ENCODE data around the gene ZGLP1. TPM values are rescaled to one million over a fixed set of nuclear protein-coding genes. Genes with fewer than 3 reads are reported as not detected.
"Not testable (repeated sequence)": the region's sequence is repeated elsewhere in the genome, so short reads cannot be mapped to it uniquely, and the experiment has no call there.

Gene ZGLP1
- total RNA-seq, 6 experiments from 2014 or later: 0.62 to 4.4 (median 1.5) TPM

GRCh38 chr19:10283301-10284064 lies 26.1 kb downstream of the ZGLP1 start:
- TF ChIP-seq, protein P1, sequence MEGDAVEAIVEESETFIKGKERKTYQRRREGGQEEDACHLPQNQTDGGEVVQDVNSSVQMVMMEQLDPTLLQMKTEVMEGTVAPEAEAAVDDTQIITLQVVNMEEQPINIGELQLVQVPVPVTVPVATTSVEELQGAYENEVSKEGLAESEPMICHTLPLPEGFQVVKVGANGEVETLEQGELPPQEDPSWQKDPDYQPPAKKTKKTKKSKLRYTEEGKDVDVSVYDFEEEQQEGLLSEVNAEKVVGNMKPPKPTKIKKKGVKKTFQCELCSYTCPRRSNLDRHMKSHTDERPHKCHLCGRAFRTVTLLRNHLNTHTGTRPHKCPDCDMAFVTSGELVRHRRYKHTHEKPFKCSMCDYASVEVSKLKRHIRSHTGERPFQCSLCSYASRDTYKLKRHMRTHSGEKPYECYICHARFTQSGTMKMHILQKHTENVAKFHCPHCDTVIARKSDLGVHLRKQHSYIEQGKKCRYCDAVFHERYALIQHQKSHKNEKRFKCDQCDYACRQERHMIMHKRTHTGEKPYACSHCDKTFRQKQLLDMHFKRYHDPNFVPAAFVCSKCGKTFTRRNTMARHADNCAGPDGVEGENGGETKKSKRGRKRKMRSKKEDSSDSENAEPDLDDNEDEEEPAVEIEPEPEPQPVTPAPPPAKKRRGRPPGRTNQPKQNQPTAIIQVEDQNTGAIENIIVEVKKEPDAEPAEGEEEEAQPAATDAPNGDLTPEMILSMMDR (IDR thresholded peaks at IDR 0.05): no peak
- TF ChIP-seq POLR2A (IDR thresholded peaks at IDR 0.05): no peak
- H3K36me3 ChIP-seq: peaks cover 16 to 49% (median 23%) of the 10 kb centered on the region in 4 donors
- WGBS (ENCODE audit: insufficient coverage, low coverage, low lambda C conversion rate, missing lambda C conversion rate): 81% methylated on average over 6 of the region's 23 CpGs
- H3K9me3 ChIP-seq: no peaks in the 10 kb centered on the region
- ATAC-seq (no peak), DNase-seq (peak in 1 of 3 donors; percentile 46)
- peaks cover 0 to 30% (median 0%) of the 10 kb centered on the region in 4 donors for H3K4me1 ChIP-seq
- H3K27me3 ChIP-seq: no peaks in the 10 kb centered on the region
- no peak overlapping the region for H3K27ac ChIP-seq
- no peak overlapping the region for H3K4me3 ChIP-seq
- intact Hi-C loops (cut with DNase I): no loop called here

DNA sequence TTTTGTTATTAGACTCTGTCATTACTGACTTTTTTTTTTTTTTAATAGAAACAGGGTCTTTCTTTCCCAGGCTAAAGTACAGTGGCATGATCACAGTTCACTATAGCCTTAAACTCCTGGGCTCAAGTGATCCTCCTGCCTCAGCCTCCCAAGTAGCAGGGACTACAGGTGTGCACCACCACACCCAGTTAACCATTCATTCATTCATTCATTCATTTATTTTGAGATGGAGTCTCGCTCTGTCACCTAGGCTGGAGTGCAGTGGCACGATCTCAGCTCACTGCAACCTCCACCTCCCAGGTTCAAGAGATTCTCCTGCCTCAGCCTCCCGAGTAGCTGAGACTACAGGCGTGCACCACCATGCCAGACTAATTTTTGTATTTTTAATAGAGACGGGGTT lies 27.6 kb downstream of the ZGLP1 start:
- DNase-seq; H3K27me3 ChIP-seq; ATAC-seq; intact Hi-C loops (cut with DNase I); H3K9me3 ChIP-seq; H3K27ac ChIP-seq; H3K4me3 ChIP-seq: not testable (repeated sequence)
- Histone ChIP-seq H3K36me3 (peaks cover 16 to 58% (median 23%) of the 10 kb centered on the region in 4 donors), H3K4me1 (peaks cover 0 to 21% (median 0%) of the 10 kb centered on the region in 4 donors)
- 83% methylated on average over 1 of the region's 5 CpGs for WGBS (ENCODE audit: insufficient coverage, low coverage, low lambda C conversion rate, missing lambda C conversion rate)

GRCh38 chr19:10279737-10280442 lies 29.7 kb downstream of the ZGLP1 start:
- DNase-seq: no peak
- H3K9me3 ChIP-seq: no peaks in the 10 kb centered on the region
- no peak for TF ChIP-seq POLR2A (IDR thresholded peaks at IDR 0.05)
- TF ChIP-seq, protein P1 (IDR thresholded peaks at IDR 0.05): no peak
- ATAC-seq: peak in 2 of 4 donors; percentile 31 to 38
- H3K27ac ChIP-seq: no peak overlapping the region
- intact Hi-C loops (cut with DNase I): no loop called here
- WGBS (ENCODE audit: insufficient coverage, low coverage, low lambda C conversion rate, missing lambda C conversion rate): 82% methylated on average over 4 of the region's 5 CpGs
- no peak overlapping the region for H3K4me3 ChIP-seq
- H3K27me3 ChIP-seq: no peaks in the 10 kb centered on the region
- H3K36me3 ChIP-seq: peaks cover 10 to 58% (median 23%) of the 10 kb centered on the region in 4 donors
- peaks cover 0 to 4% (median 0%) of the 10 kb centered on the region in 4 donors for H3K4me1 ChIP-seq

- ATAC-seq (no peak), DNase-seq (no peak)
- TF ChIP-seq, protein P1 (IDR thresholded peaks at IDR 0.05): no peak
- TF ChIP-seq POLR2A (IDR thresholded peaks at IDR 0.05): no peak
- no peaks in the 10 kb centered on the region for H3K27me3 ChIP-seq
- H3K36me3 ChIP-seq: peaks cover 10 to 57% (median 18%) of the 10 kb centered on the region in 4 donors
- no peak overlapping the region for H3K27ac ChIP-seq
- 100% methylated on average over 1 of the region's 1 CpG for WGBS (ENCODE audit: insufficient coverage, low coverage, low lambda C conversion rate, missing lambda C conversion rate)
- peaks cover 0 to 4% (median 0%) of the 10 kb centered on the region in 4 donors for H3K4me1 ChIP-seq
- no peak overlapping the region for H3K4me3 ChIP-seq
- intact Hi-C loops (cut with DNase I): no loop called here
- H3K9me3 ChIP-seq: no peaks in the 10 kb centered on the region
Observed at GRCh38 chr19:10278935-10279334, 30.7 kb downstream of the ZGLP1 start.
